ENCODE results near the gene KMT5C.

DNA sequence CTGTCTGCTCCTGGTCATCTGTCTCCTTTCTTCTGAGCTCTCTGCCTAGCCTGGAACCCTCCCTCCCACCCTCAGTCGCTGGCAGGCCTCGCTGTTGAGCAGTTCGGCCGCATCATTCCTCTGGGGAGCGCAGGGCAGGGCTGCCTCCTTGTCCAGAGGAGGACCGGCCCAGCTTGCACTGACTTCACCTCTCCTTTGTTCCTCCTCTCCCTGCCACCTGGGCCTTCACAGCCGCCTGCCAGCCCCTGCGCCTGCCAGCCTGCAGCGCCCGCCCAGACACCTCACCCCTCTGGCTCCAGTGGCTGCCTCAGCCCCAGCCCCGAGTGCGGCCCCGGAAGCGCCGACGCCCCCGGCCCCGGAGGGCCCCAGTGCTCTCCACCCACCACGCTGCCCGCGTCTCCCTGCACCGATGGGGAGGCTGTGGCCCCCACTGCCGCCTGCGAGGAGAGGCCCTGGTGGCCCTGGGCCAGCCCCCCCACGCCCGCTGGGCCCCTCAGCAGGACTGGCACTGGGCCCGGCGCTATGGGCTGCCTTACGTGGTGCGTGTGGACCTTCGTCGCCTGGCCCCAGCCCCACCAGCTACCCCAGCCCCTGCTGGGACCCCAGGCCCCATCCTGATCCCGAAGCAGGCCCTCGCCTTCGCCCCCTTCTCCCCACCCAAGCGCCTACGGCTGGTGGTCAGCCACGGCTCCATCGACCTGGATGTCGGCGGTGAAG, 7.2 kb downstream of the KMT5C start:
- TF ChIP-seq ZNF274 (IDR thresholded peaks at IDR 0.05; ENCODE audit: low read depth, low read length), result no peak
- no peak for TF ChIP-seq YY1 (IDR thresholded peaks at IDR 0.05; ENCODE audit: insufficient read depth, insufficient read length)
- TF ChIP-seq SUZ12 (IDR thresholded peaks at IDR 0.05; ENCODE audit: extremely low read depth, insufficient read depth, insufficient read length), result no peak

Data from NT2/D1 (cell line).